Right ventricle myocardium inferior (tissue), 1 donor: ENCODE measurements around the gene RAI1. TPM values are rescaled to one million over a fixed set of nuclear protein-coding genes. Genes with fewer than 3 reads are reported as not detected.

Experiments
- ATAC-seq: fragments of 200-7000 bp; cut with Tn5 transposase; one replicate; pipeline ENCODE4 v1.9.1; 2020; ENCODE audit warnings: mild to moderate bottlenecking, moderate library complexity
- DNase-seq: peaks from one replicate; pipeline ENCODE4 v3.0.0; 2021; ENCODE audit errors: missing footprints
- intact Hi-C: fragments of 100-400 bp; cut with DNase I; formaldehyde crosslinking; loops from one replicate; pipeline ENCODE4 v1.11.0; 2022
- total RNA-seq: library from RNA; stranded (reverse); fragmentation: NEBNext Ultra II Directional; extraction: Animal tissue kit (Norgen Biotek cat#: 25700); gene quantifications from one replicate; pipeline ENCODE4 v1.2.1, GENCODE V29; 2021
- donor health status: DM: no; HTN: yes; CAD: no; lungs with severe emphysema.

RAI1 gene
- total RNA-seq, 1 donor from 2014 or later: 31.9 TPM

DNA sequence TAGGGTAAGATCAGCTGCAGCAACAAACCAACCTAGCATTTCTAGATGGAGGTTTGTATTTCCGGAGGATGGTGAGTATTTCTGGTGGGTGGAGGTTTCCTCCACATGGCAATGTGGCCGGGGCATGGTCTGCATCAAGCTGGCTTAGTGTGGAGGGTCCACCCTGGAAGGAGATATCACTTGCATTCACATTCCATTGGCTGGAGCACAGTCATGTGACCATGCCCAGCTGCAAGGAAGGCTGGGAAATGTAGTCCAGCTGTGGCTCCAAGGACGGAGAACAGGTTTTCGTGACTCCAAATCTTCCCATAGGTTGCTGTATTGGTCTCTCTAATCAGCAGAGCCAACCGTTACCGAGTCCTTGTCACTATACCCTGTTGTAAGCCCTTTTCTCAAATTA is 68.7 kb downstream of the RAI1 start:
- ATAC-seq (no peak), DNase-seq (no peak)
- intact Hi-C loops: no loop called here

- intact Hi-C loops: no loop called here
- ATAC-seq (no peak), DNase-seq (no peak)
Measured at GRCh38 chr17:17750881-17751280, 69.6 kb downstream of the RAI1 start.

GRCh38 chr17:17751489-17752088 is 70.3 kb downstream of the RAI1 start:
- ATAC-seq: no peak
- intact Hi-C loops: loop anchor here (2.0 kb wide), 2 partner anchors 31 to 69 kb away; no protein-coding TSS in a partner anchor
- no peak for DNase-seq

DNA sequence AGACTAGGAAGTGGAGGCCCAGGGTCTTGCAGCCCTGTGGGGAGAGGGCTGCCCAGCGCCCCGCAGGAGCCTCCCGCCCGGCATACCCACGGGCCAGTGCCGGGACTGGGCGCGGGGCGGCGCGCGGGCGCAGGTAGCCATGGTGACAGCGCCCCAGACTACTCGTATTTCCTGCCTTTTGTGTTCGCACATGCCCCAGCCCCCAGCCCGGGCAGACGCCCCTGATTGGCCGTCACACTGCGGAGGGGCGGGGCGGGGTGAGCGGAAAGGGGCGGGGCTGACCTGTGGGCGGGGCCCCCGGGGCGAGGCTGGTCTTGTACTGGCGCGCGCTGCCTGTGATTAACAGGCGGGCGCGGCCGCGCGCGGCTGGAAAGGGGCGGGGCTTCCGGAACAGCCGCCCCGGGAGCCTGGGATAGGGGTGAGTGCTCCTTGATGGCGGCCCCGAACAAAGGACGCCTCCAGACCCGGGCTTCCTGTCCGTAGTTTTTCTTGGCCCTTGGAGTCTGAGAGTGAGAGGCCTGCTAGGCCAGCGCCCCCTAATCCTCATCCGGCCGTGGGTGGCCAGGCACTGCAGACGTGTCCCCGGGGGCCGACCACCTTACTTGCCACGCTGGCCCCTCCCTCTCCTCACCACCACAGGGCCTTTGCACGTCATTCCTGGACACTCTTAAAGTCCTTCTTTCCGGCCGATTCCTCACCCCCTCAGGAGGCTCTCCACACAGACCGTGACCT is 71.0 kb downstream of the RAI1 start:
- ATAC-seq: peak; percentile 88
- peak; percentile 98 for DNase-seq
- intact Hi-C loops: loop anchor here (2.0 kb wide), 2 partner anchors 31 to 69 kb away; no protein-coding TSS in a partner anchor

DNA sequence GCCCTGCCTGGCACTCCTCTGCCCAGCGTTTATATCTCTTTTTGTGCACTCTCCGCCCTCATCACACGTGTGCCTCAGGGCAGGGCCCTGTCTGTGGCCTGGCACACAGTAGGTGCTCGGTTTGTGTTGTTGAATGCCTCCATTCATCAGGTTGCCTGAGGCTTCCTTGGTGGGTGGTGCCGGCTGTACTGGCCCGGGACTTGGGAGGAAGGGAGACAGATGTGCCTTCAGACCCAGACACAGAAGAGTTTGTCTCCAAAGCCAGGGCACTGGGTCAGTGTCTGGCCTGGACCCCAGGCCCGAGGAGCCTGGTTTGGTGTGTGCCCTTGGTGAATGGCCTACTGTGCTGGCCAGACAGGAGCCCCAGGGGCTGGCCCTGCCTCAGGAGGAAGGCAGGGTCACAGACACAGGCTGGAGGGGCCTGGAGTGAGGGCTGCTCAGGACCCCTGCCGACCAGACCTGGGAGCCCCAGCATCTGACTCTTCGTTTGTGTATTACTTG is 71.6 kb downstream of the RAI1 start:
- intact Hi-C loops: loop anchor here (2.0 kb wide), 2 partner anchors 30 to 70 kb away; no protein-coding TSS in a partner anchor
- ATAC-seq: no peak
- no peak for DNase-seq

DNA sequence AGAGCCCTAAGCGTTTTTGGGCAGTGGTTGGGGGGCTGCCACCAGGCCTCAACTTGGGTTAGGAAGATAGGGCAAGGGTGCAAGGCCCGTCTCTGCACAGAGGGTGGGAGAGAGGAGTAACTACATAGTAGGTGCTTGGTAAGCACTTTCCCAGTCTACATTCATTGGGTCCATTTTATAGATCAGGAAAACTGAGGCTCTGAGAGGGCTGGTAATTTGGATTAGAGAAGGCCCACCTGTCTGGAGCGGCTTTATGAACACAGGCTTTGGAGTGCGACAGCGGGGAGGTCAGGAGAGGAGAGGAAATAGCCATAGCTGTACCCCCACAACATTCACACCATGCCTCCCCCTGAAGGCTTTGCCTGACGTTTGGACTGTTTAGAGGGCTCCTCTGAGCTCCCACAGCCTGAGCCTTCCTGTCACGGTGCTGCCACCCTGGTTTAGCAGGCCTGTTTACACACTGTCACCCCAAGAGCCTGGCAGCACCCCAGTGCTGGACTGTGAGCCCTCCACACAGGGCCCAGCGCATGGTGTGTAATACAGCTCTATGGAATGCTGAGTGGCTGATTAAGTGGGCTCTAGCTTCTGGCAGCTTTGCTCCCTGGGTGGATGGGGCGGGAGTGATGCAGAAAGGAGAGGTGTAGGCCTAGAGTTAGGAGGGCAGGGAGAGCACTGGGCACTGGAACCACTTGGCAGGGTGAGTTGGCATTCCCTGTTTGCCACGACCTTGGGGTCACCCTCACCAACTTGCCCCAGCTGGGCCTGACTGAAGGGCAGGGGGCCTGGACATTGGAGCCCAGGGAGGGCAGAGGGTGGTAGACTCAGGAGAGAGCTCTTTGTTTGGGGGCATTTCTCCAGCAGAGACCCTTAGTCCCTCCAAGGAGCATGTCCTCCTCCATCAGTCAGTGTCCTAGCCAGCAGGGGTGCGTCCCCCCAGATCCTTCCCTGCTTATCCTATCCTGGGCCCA is 73.7 kb downstream of the RAI1 start:
- ATAC-seq (peak; percentile 68), DNase-seq (no peak)
- intact Hi-C loops: loop anchor here (2.0 kb wide), 1 partner anchor 60 kb away; no protein-coding TSS in a partner anchor

DNA sequence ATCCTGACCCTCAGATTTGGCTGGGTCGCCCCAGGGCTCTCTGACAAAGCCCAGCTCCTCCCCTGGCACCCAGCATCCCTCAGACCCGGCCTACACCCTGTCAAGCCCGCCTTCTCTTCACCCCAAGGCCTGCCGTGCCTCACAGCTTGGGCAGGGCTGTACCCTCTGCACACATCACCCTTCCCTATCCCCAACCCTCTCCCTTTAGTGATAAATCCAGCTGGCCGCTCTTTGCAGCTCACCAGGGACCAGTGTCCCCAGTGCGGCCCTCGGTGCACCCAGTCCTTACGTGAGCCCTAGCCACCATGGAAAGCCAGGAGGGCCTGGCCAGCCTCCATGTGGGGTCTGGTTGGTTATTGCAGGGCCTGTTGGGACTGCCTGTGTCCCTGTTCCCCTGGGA is 74.5 kb downstream of the RAI1 start:
- ATAC-seq (no peak), DNase-seq (no peak)
- intact Hi-C loops: loop anchor here (2.0 kb wide), 2 partner anchors 17 to 61 kb away; no protein-coding TSS in a partner anchor

DNA sequence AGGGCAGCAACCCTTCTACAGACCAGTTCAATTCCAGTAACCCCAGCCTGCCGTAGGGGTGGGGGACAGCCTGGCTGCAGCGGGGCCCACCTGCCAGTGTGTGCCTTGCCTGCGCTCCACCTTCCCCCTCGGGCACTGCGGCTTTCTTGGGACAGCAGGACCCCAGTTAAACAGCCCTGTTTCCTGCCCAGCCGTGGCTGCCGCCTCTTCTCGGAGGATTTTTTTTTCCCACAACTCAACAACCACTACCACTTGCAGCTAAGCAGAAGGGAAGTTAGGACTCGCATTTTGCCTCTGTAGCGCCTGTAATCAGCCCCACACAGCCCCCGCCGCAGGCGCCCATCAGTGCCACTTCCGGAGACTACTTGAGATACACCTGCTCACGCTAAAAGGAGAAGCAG is 76.1 kb downstream of the RAI1 start:
- intact Hi-C loops: loop anchor here (2.0 kb wide), 1 partner anchor 15 kb away; no protein-coding TSS in a partner anchor
- DNase-seq (no peak), ATAC-seq (no peak)

DNA sequence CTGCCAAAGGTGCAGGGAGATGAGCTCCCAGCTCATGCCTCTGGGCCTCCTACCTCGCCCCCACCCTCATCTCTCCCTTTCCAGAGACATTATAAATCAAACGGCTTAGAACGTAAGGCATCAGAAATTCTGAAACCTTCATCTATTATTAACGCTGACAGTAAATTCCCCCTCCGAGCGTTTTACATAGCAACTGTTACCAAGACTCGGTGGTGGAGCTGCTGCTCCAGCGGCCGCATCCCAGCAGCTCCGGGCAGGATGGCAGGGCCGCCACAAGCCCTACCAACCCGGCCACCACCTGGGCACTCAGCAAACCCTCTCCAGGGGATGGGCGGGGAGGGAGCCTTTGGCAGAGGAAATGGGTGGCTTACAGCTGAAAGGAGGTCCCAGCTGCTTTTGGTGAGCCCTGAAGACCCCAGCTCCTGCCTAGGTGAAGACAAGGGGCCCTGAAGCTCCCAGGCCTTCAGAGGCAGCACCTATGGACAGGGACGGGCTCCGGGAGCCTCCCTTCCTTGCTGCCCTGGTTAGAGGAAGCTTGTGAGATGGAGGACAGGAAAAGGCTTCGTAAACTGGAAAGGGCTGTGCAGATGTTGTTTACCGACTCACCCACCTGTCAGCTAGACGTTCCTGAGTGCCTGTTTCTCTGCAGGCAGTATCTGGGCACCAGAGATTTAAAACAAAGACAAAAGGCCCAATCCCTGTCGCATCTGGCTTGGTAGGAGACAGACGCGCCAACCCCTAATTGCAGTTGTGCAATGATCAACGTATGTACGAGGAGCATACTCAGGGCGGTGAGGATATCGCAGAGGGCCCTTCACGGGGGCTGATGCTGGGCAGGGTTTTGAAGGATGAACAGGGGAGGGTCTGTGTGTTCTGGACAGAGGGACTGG is 76.9 kb downstream of the RAI1 start:
- intact Hi-C loops: loop anchor here (2.0 kb wide), 1 partner anchor 15 kb away; no protein-coding TSS in a partner anchor
- DNase-seq (no peak), ATAC-seq (no peak)

DNA sequence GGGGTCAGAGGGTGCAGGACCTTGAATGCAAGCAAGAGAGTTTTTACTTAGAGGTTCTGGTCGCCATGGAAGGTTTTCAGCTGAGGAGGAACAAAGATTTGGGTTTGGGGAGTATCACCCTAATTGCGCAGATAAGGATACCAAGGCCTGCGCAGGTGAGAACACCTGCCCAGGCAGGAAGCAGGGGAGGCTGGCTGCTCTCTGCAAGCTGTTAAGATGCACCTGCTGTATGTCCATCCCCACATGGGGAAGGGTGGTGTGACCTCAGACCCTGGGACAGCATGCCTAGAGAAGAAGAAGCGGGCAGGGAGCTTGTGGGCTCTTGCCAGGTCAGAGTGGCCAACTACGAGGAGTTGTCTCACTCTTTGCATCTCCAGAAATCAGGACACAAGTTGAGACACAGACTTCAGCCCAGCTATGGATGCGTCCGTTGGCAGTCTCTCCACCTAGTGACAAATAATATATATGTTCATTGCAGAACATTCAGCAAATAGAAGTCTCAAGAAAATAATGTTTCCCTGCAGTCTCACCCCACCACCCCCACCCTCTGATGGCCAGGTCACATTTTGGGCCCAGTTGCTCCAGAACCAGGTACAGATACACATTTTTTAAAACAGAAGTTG is 77.8 kb downstream of the RAI1 start:
- no peak for DNase-seq
- ATAC-seq: no peak
- intact Hi-C loops: no loop called here

DNA sequence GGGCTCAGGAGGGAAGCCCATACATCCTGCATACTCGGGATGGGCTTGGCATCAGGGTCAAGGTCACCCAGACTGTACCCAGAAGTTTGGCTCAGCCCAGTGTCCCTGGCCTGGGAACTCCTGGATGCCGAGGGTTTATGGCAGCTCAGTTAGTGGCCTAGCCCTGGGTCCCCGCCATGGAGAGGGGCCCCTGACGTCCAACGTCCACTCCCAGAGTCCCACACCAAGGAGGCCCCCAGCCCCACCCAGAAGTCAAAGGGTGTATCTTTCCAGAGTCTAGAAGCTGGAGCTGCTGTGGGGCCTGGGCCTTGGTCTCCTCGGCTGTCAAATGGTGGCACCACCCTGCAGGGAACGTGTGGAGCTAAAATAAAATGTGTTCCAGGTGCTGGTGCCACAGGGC is 79.1 kb downstream of the RAI1 start:
- no peak for DNase-seq
- intact Hi-C loops: no loop called here
- ATAC-seq: no peak

DNA sequence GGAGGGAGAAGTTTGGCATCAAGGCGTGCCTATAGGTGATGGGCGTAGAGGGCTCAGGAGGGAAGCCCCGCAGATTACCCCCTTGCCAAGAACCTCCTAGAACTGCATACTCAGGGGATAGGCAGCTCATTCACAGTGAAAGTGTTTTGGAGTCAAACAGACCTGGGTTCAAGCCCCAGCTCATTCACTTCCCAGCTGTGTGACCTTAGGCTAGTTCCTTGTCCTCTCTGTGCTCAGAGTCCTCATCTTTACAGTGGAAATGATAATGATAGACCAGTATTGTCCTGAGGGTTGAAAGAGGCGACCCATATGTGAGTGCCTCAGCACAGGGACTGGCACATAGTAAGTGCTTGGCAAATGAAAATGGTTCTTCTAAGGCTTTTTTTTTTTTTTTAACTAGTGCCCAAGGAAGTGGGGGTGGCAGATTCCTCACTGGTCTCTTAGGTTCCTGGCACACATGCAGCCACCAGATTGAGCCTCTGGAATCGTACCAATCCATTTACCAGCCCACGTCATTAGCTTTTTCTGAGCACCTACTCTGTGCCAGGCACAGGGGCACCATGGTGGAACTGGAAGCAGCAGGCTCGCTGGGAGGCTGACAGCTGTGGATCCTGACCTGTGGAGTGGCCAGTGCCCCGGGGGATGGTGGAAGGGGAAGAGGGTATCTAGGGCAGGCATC is 79.8 kb downstream of the RAI1 start:
- no peak for ATAC-seq
- DNase-seq: no peak
- intact Hi-C loops: no loop called here

GRCh38 chr17:17761894-17762743 is 80.9 kb downstream of the RAI1 start:
- intact Hi-C loops: no loop called here
- no peak for DNase-seq
- no peak for ATAC-seq

GRCh38 chr17:17762744-17763105 is 81.5 kb downstream of the RAI1 start:
- no peak for DNase-seq

GRCh38 chr17:17763136-17763535 is 81.9 kb downstream of the RAI1 start:
- intact Hi-C loops: no loop called here
- ATAC-seq: no peak
- no peak for DNase-seq

More at GRCh38 chr17:17762744-17763105, 81.5 kb downstream of the RAI1 start:
- no peak for ATAC-seq
- intact Hi-C loops: no loop called here

- intact Hi-C loops: no loop called here
- no peak for DNase-seq
- ATAC-seq: no peak
Measured at GRCh38 chr17:17763734-17764133, 82.5 kb downstream of the RAI1 start.
